Thyroid gland (tissue), 4 donors: Measurements from ENCODE around the gene MTSS2.

Source experiments
- CTCF ChIP-seq, 6 experiments: fragments of 200-600 bp in 3 of 6; fragments of 450-650 bp in 3 of 6; sonication (generic) in 3 of 6; IDR thresholded peaks; one replicate each; pipeline ENCODE4 v1.5.1; 2016 to 2019; ENCODE audit warnings: antibody characterized with exemption in 6 of 6, mild to moderate bottlenecking in 2 of 6, inconsistent platforms in 1 of 6, moderate library complexity in 1 of 6
- POLR2A ChIP-seq, 2 donors: fragments of 450-650 bp; IDR thresholded peaks; one replicate each; pipeline ENCODE4 v1.6.1; 2017; ENCODE audit warnings: antibody characterized with exemption in 2 of 2, mild to moderate bottlenecking in 2 of 2, moderate library complexity in 1 of 2

GRCh38 chr16:70696952-70697593, 11.2 kb upstream of the MTSS2 start:
- no peak for TF ChIP-seq POLR2A (IDR thresholded peaks at IDR 0.05)
- no peak for TF ChIP-seq CTCF (IDR thresholded peaks at IDR 0.05)
